Measurements from ENCODE around the gene FUT6. TPM values are rescaled to one million over a fixed set of nuclear protein-coding genes. Genes with fewer than 3 reads are reported as not detected.
"Not testable (repeated sequence)": the region's sequence is repeated elsewhere in the genome, so short reads cannot be mapped to it uniquely, and the experiment has no call there.

The FUT6 gene
- polyA plus RNA-seq, 4 donors, result 7.2 to 16.0 (median 10.8) TPM

- DNase-seq (ENCODE audit: low read depth in 4 of 4, low spot score in 2 of 4), result no peak
Measured at GRCh38 chr19:5788422-5788821, 51.1 kb downstream of the FUT6 start.

DNA sequence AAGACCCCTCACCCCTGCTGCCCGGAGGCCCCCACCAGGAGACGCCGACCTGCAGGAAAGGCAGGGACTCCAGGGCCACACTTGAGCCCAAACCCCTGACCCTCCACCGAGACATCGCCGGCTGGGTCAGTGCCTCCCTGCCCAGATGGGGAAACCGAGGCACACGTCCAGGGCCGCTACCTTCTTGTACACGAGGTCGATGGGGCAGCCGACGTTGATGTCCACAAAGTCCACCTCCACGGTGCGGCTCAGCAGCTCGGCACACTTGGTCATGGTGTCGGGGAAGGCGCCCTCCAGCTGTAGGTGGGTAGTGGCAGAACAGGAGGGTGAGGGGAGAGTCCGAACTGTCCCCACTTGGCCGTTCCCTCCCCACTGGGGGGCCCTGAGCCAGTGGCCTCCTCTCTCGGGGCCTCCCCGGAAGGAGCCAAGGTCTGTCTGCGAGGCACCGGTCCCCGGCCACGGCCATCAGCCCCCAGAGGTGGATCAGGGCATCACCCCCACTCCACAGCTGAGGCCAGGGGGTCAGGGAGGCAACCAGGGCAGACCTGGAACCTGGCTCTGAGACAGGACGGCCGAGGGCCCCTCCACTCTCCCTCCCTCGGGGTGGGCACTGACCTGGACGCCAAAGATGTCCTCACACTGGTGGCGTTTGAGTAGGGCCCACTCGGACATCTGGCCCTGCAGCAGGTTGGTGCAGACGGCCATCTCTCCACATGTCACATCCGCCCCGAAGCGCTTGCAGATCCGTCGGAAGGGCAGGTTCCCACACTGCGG lies 51.9 kb downstream of the FUT6 start:
- no peak for DNase-seq (ENCODE audit: low read depth in 4 of 4, low spot score in 2 of 4)

GRCh38 chr19:5786593-5787408 lies 52.7 kb downstream of the FUT6 start:
- no peak for DNase-seq (ENCODE audit: low read depth in 4 of 4, low spot score in 2 of 4)

GRCh38 chr19:5785423-5785822 lies 54.1 kb downstream of the FUT6 start:
- DNase-seq (ENCODE audit: low read depth in 4 of 4, low spot score in 2 of 4), result no peak

DNA sequence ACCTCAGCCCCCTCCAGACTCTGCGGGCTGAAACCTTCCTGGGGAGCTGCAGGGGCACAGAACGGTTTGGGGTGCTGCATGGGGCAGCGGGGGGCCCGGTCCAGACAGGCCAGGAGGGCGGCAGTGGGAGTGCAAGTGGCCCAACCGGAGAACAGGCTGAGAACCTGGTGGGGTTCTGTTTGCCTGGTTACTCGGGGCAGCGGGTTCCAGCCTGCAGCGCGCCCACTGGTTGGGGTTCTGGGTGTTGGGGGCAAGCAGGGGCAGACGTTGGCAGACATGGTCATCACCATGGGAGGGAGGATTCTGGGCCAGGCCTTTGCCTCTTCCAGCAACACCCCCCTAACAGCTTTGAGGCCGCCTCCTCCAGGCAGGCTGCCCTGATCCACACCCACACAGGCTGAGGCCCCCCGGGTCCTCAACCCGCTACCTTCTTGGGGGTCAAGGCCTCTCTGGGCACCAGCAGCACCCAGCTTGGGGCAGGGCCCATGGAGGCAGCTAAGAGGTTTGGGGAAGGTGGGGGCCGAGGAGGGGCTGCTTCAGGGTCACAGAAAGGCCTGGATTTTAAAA lies 54.8 kb downstream of the FUT6 start, which contains the start of gene PRR22:
Gene PRR22, minus strand, starts transcription at position 166 of the 567 bp plus-strand sequence. Its CDS starts 86 bp downstream, at position 80.
- DNase-seq (ENCODE audit: low read depth in 4 of 4, low spot score in 2 of 4), result no peak

DNA sequence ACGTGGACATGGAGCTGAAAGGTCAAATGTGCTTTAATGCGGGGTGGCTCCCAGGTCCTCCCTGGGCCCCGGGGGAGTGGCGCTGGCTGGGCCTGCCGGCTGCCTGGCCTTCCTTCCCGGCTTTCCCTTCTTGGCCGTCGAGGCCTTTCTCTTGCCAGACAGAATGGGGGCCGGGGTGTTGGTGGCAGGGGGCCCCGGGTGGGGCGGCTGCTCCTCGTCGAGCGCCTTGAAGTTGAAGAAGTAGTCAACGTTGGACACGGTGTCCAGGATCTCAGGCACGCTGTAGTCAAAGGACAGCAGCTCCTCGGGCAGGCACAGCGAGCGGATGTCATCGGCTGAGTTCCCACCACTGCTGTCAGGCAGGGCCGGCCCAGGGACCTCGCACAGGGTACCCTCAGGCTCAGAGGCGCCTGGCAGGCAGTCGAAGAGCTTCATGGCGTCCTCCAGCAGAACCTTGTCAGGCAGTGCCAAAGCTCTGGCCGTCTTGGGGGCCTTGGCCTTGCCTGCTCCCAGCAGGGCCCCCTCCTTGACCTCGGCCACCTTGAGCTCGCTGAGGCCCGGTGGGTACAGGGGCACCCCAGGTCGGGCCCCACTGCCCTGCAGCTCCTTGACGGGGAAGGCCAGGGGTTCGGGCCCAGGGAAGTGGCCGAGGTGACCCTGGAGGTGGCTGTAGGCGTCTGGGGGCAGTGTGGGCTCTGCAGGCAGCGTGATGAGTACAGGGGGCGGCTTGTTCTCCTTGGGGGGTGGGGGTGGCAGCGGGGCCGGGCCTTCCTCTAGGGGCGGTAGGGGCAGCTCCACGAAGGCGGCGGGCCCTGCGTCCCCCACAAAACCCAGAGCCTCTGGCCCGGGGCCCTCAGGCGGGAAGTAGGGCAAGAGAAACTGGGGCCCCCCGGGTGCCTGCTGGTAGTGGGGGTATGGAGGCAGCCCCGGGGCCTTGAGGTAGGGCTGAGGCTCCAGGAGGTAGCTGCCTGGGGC lies 56.3 kb downstream of the FUT6 start:
- DNase-seq (ENCODE audit: low read depth in 4 of 4, low spot score in 2 of 4), result no peak

DNA sequence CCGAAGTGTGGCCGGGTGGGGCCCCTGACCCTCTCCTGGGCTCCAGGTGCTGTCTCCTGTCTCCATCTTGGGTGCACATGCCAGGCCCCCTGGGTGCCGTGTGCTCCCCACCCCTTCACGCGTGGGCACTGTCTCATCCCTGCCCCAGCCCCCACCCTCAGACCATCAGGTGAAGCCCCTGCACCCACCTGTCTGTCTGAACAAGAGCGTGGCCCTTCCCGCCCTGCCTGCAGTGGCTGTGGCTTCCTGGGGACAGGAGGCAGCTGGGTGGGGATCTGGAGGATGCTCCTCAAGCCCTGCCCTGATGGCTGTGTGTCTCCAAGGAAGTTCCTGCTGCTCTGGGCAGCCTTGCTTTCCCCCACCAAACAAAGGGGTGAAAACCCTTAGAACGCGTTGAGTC lies 57.2 kb downstream of the FUT6 start:
- DNase-seq (ENCODE audit: low read depth in 4 of 4, low spot score in 2 of 4), result no peak

DNA sequence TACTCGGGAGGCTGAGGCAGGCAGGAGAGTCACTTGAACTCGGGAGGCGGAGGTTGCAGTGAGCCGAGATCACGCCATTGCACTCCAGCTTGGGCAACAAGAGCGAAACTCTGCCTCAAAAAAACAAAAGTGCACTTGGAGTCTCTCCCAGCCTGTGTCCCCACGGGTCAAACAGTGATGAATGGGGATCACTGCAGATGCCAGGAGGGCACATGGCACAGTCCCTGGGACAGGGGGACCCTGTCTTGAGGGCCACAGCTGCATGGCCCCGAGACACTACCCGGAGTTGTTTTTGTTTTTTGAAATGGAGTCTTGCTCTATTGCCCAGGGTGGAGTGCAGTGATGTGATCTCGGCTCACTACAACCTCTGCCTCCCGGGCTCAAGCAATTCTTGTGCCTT lies 58.6 kb downstream of the FUT6 start:
- not testable (repeated sequence) for DNase-seq (ENCODE audit: low read depth in 4 of 4, low spot score in 2 of 4)

Other genes with a start within 250 kb of the FUT6 start
- 100 to 1,000 TPM in 2 of 4 donors, 10 to 100 TPM in 2; 51.1 to 120 (median 91.7) TPM for gene SAFB2, start 216.9 kb downstream of the FUT6 start, polyA plus RNA-seq (ENCODE audit: insufficient read length in 4 of 4)
- gene SAFB, start 216.6 kb downstream of the FUT6 start, polyA plus RNA-seq (ENCODE audit: insufficient read length in 4 of 4), result 100 to 1,000 TPM; 126 to 190 (median 159) TPM
- 10 to 100 TPM; 33.7 to 73.6 (median 50.8) TPM for gene MICOS13, start 159.2 kb downstream of the FUT6 start, polyA plus RNA-seq (ENCODE audit: insufficient read length in 4 of 4)
- 10 to 100 TPM in 3 of 4 donors, 1 to 10 TPM in 1; 7.9 to 16.9 (median 13.0) TPM for gene HSD11B1L, start 158.7 kb downstream of the FUT6 start, polyA plus RNA-seq (ENCODE audit: insufficient read length in 4 of 4)
- gene RPL36, start 149.4 kb downstream of the FUT6 start, polyA plus RNA-seq (ENCODE audit: insufficient read length in 4 of 4), result 100 to 1,000 TPM; 503 to 959 (median 748) TPM
- 10 to 100 TPM; 46.9 to 76.4 (median 62.1) TPM for gene LONP1, start 119.6 kb downstream of the FUT6 start, polyA plus RNA-seq (ENCODE audit: insufficient read length in 4 of 4)
- gene CATSPERD, start 119.1 kb downstream of the FUT6 start, polyA plus RNA-seq (ENCODE audit: insufficient read length in 4 of 4), result not detected
- gene PRR22, start 55.0 kb downstream of the FUT6 start, polyA plus RNA-seq (ENCODE audit: insufficient read length in 4 of 4), result 1 to 10 TPM; 1.5 to 4.4 (median 3.7) TPM
- 10 to 100 TPM; 21.9 to 37.7 (median 30.1) TPM for gene DUS3L, start 48.5 kb downstream of the FUT6 start, polyA plus RNA-seq (ENCODE audit: insufficient read length in 4 of 4)
- 1 to 10 TPM; 1.6 to 5.5 (median 3.9) TPM for gene NRTN, start 34.6 kb downstream of the FUT6 start, polyA plus RNA-seq (ENCODE audit: insufficient read length in 4 of 4)
- 1 to 10 TPM in 2 of 4 donors, under 1 TPM in 2; 0.32 to 1.3 (median 0.74) TPM for gene FUT3, start 11.7 kb upstream of the FUT6 start, polyA plus RNA-seq (ENCODE audit: insufficient read length in 4 of 4)
- under 1 TPM in 1 of 4 donors, not detected in 3; 0.06 TPM for gene FUT5, start 30.8 kb upstream of the FUT6 start, polyA plus RNA-seq (ENCODE audit: insufficient read length in 4 of 4)
- 100 to 1,000 TPM; 132 to 235 (median 194) TPM for gene NDUFA11, start 64.1 kb upstream of the FUT6 start, polyA plus RNA-seq (ENCODE audit: insufficient read length in 4 of 4)
- gene VMAC, start 65.2 kb upstream of the FUT6 start, polyA plus RNA-seq (ENCODE audit: insufficient read length in 4 of 4), result 10 to 100 TPM in 2 of 4 donors, 1 to 10 TPM in 2; 4.6 to 12.6 (median 7.9) TPM
- 10 to 100 TPM; 27.7 to 54.3 (median 37.2) TPM for gene CAPS, start 74.6 kb upstream of the FUT6 start, polyA plus RNA-seq (ENCODE audit: insufficient read length in 4 of 4)
- 10 to 100 TPM; 67.7 to 73.7 (median 72.4) TPM for gene RANBP3, start 138.4 kb upstream of the FUT6 start, polyA plus RNA-seq (ENCODE audit: insufficient read length in 4 of 4)